Body of pancreas (tissue), 4 donors: ENCODE results near the gene RHOV.

Experiments used
- POLR2A ChIP-seq, 3 donors: fragments of 450-650 bp; IDR thresholded peaks; one replicate each; pipeline ENCODE4 v1.6.1; 2016; ENCODE audit warnings: antibody characterized with exemption in 3 of 3, mild to moderate bottlenecking in 2 of 3
- TF ChIP-seq, protein P1 (sequence below), 7 experiments: fragments of 450-650 bp in 4 of 7; fragments of 200-600 bp in 3 of 7; sonication (generic) in 3 of 7; IDR thresholded peaks; one replicate each; pipeline ENCODE4 v1.5.1; 2016 to 2019; ENCODE audit warnings: antibody characterized with exemption in 7 of 7

DNA sequence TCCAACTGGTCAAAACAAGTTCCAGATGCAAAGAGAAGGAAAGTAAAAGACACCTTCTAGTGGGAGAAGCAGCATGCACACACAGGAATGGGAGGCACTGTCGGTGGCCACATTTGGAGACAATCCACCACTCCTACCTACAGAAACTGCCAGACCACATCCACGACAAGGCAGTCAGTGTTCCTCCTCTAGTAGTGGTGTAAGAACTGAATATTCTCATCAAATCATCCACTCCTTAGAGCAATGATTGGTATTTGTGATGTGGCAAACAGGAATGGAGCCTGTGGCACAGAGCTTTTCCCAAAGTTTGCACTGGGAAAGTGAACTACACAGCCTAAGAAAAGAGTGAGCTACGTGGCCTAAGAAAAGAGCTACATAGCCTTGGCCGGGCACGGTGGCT lies 35.3 kb downstream of the RHOV start:
- TF ChIP-seq, protein P1, sequence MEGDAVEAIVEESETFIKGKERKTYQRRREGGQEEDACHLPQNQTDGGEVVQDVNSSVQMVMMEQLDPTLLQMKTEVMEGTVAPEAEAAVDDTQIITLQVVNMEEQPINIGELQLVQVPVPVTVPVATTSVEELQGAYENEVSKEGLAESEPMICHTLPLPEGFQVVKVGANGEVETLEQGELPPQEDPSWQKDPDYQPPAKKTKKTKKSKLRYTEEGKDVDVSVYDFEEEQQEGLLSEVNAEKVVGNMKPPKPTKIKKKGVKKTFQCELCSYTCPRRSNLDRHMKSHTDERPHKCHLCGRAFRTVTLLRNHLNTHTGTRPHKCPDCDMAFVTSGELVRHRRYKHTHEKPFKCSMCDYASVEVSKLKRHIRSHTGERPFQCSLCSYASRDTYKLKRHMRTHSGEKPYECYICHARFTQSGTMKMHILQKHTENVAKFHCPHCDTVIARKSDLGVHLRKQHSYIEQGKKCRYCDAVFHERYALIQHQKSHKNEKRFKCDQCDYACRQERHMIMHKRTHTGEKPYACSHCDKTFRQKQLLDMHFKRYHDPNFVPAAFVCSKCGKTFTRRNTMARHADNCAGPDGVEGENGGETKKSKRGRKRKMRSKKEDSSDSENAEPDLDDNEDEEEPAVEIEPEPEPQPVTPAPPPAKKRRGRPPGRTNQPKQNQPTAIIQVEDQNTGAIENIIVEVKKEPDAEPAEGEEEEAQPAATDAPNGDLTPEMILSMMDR (IDR thresholded peaks at IDR 0.05): no peak
- no peak for TF ChIP-seq POLR2A (IDR thresholded peaks at IDR 0.05)
